ENCODE measurements around the gene RD3L.

GRCh38 chr14:103908580-103908979 lies 33.7 kb downstream of the RD3L start:
- TF ChIP-seq POLR2AphosphoS5 (IDR thresholded peaks at IDR 0.05): no peak
- TF ChIP-seq, protein P1, sequence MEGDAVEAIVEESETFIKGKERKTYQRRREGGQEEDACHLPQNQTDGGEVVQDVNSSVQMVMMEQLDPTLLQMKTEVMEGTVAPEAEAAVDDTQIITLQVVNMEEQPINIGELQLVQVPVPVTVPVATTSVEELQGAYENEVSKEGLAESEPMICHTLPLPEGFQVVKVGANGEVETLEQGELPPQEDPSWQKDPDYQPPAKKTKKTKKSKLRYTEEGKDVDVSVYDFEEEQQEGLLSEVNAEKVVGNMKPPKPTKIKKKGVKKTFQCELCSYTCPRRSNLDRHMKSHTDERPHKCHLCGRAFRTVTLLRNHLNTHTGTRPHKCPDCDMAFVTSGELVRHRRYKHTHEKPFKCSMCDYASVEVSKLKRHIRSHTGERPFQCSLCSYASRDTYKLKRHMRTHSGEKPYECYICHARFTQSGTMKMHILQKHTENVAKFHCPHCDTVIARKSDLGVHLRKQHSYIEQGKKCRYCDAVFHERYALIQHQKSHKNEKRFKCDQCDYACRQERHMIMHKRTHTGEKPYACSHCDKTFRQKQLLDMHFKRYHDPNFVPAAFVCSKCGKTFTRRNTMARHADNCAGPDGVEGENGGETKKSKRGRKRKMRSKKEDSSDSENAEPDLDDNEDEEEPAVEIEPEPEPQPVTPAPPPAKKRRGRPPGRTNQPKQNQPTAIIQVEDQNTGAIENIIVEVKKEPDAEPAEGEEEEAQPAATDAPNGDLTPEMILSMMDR (IDR thresholded peaks at IDR 0.05): no peak
- no peak for TF ChIP-seq POLR2A (IDR thresholded peaks at IDR 0.05; ENCODE audit: low read depth)

Measured in esophagus muscularis mucosa (tissue), 3 donors.